GM18498 (cell line): ENCODE measurements around the gene NFATC3.

Source experiments
- ATAC-seq: cut with Tn5 transposase; IDR thresholded peaks from one replicate; pipeline ENCODE4 v1.9.1; 2021; ENCODE audit warnings: mild to moderate bottlenecking, moderate library complexity; ENCODE audit not compliant: unreplicated experiment

NFATC3 gene

DNA sequence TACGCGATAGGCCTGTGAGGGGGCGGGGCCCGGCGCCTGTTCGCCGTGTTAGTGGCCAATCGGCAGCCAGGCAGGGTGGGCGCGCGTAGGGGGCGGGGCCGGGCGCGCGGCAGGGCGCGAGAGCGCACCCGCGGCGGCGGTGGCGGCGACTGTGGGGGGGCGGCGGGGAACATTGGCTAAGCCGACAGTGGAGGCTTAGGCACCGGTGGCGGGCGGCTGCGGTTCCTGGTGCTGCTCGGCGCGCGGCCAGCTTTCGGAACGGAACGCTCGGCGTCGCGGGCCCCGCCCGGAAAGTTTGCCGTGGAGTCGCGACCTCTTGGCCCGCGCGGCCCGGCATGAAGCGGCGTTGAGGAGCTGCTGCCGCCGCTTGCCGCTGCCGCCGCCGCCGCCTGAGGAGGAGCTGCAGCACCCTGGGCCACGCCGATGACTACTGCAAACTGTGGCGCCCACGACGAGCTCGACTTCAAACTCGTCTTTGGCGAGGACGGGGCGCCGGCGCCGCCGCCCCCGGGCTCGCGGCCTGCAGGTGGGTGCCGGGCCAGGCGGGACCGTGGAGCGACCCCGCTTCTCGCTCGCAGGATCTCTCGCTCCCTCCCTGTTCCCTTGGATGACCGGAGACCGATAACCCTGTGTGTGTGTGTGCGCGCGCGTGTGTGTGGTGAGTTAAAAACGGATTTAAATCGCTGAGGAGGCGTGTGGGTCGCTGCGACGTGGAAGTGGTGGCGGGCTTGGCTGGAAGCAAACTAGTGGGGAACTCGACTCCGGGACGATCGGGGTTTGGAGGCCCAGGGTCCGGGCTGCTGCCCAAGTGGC lies at the start of gene NFATC3:
Gene NFATC3, plus strand, starts transcription at position 112 of the 813 bp plus-strand sequence. Its CDS starts 312 bp downstream, at position 424.
- peak; percentile 66 for ATAC-seq

DNA sequence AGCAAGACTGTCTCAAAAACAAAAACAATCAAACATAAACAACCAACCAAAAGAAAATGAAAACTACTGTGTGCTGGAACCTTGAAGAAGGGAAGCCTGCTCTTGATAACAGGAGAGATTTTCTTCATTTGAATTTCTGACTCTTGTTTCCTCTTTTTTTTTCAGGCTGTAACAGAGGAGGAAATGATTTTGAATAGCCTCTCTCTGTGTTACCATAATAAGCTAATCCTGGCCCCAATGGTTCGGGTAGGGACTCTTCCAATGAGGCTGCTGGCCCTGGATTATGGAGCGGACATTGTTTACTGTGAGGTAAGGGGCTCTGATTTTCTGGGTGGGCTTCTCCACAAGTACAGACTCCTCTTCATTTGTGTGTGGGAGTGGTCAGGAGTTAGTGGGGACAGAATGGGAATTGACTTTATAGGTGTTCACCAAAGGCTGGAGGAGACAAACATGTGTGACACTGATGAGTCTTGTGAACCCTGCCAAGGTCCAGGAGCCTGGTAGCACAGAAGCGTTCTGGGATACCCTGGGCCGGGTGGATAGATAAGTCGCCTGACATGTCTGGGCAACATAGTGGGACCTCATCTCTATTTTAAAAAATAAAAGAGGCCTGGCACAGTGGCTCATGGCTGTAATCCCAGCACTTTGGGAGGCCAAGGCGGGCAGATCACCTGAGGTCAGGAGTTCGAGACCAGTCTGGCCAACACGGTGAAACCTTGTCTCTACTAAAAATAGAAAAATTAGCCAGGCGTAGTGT lies 47.2 kb upstream of the NFATC3 start:
- no peak for ATAC-seq

DNA sequence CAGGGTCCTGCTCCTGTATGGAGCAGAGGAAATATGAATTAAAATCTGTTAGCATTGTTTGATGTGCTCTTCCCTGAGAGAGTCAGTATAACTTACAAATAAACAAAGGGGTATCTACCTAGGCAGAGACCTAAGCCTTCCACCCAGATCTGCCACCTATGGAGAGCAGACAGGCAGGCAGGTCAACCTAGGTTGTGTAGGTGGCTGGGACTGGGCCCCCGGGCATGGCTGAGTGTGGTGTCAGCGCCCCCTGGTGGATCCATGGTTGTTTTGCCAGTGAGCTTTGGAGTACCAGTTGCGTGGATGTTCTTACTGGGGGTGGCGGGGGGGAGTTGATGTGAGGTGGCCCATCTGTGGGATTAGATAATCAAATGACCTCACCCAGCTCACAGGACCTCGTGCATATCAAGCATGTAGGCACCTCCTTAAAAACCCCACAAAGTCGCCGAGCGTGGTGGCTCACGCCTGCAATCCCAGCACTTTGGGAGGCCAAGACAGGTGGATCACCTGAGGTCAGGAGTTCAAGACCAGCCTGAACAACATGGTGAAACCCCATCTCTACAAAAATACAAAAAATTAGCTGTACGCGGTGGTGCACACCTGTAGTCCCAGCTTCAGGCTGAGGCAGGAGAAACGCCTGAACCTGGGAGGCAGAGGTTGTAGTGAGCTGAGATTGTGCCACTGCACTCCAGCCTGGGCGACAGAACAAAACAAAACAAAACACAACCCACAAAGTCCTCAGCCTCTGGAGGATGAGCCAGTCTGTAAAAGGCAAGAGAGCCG lies 44.5 kb upstream of the NFATC3 start:
- peak; percentile 74 for ATAC-seq

DNA sequence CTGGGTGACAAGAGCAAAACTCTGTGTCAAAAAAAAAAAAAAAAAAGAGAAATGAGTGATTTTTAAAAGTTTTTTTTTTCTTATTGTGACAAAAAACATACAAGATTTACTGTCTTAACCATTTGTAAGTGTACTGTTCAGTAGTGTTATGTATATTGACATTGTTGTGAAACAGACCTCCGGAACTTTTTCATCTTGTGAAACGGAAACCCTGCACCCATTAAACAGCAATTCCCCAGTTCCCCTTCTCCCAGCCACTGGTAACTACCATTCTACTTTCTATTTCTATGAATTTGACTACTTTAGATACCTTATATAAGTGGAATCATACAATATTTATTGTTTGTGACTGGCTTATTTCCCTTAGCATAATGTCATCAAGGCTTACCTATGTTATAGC lies 43.4 kb upstream of the NFATC3 start:
- no peak for ATAC-seq

DNA sequence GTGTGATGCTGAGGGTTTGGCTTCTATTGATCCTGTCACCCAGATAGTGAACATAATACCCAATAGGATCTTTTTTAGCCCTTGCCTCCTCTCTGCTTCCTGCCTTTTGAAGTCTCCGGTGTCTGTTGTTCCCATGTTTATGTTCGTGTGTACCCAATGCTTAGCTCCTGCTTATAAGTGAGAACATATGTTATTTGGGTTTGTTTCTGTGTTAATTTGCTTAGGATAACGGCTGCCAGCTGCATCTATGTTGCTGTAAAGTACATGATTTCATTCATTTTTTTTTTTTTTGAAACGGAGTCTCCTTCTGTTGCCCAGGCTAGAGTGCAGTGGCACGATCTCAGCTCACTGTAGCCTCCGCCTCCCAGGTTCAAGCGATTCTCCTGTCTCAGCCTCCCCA lies 39.1 kb upstream of the NFATC3 start:
- no peak for ATAC-seq

DNA sequence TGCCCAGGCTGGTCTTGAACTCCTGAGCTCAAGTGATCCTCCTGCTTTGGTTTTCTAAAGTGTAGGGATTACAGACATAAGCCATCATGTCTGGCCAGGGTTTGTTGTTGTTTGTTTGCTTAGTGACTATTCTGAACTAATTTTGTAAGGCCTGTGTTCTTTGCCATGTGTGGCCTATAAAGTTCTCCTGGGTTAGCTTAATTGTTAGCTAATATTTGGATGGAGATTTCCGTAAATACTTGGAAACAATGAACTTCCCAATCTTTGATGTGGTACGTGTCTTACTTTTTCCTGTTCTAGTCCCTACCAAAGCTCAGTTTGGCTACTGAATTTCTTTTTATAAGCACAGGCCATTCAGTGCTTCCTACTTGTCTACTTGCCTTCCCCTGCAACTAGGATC lies 37.2 kb upstream of the NFATC3 start:
- no peak for ATAC-seq

DNA sequence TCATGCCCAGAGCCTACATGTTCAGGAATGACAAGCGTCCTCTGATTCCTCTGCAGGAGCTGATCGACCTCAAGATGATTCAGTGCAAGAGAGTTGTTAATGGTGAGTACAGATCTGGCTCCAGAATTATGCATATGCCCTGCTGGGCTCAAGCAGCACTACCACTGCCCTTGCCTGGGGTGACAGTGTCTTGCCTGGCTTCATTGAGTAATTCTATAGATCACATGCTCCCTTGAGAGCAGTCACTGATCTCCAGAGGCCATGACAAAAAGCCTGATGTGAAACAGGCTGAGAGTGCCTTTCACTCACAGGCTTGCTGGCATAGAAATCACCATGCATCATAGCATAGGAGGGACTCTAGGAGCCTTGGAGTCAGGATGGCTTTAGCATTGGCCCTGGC lies 35.7 kb upstream of the NFATC3 start:
- ATAC-seq: no peak

DNA sequence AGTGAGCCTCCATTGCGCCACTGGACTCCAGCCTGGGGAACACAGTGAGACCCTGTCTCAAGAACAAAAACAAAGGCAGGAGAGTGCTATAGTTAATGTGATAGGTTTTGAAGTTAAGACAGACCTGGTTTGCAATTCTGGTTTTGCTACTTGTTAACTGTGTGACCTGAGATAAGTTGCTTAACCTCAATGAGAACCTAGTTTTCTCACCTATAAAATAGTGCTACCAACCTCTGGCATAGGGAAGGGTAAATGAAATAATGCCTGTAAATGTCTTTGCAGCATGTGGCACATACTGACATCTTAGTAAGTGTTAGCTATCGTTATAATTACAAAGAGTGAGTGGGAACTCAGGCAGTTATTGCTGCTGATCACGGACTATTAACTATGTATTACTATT lies 29.8 kb upstream of the NFATC3 start:
- no peak for ATAC-seq

DNA sequence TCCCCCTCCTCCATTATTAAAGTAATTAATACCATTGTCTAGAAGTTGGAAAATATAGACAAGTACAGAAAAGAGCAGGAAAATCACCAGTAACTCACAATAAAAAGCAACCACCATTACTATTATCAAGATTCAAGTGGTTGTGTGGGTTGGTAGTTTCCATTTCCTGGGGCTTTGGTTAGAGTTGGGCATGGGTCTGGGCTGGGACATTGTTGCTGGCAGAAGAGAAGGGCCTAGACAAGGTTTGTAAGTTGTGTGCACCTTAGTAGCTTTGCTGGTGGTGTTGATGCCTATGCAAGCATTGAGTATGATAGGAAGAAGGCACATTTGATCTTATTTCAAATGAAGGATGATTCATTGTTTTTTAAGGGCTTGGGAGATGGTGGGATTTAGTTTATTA lies 25.4 kb upstream of the NFATC3 start:
- ATAC-seq: no peak

DNA sequence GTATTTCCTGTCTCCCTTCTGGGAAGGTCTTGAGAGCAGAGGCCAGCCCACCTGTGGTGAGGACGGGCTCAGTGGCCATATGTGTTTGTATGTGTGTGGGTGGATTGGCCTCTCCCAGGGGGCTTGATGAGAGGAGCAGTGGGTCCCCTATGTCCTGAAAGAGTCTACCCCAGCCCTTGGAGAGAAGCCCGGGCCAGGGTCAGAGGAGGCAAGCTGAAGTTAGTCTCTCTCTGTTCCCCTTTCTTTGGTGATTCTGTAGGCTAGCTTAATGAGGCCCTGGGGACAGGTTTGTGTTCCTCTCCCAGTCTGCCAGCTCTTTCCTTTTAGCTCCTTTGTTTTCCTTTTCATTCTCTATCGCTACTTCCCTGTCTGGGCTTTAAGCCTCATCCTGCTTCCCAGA lies 23.8 kb upstream of the NFATC3 start:
- ATAC-seq: no peak

DNA sequence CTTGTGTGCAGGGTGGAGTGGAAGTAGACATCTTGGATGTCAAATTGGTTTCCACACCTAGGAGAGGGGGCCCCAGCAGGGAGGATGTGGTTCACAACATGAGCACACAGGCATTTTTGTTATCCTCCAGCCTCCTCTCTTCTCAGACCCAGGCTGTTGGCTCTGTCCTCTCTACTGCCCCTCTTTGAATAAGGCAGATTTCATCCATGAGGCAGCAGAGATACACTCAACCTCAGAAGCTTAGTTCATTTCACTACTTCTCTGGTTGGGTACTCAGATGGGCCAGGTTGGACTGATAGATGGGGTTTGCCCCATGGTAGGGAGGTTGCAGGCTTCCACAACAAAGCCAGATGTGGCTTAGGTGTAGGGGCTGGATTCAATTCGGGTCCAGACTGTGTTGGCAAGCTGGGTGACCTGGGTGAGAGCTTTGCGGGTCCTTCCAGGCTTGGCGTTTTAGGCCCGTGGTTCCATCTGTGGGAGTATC lies 22.2 kb upstream of the NFATC3 start:
- no peak for ATAC-seq

DNA sequence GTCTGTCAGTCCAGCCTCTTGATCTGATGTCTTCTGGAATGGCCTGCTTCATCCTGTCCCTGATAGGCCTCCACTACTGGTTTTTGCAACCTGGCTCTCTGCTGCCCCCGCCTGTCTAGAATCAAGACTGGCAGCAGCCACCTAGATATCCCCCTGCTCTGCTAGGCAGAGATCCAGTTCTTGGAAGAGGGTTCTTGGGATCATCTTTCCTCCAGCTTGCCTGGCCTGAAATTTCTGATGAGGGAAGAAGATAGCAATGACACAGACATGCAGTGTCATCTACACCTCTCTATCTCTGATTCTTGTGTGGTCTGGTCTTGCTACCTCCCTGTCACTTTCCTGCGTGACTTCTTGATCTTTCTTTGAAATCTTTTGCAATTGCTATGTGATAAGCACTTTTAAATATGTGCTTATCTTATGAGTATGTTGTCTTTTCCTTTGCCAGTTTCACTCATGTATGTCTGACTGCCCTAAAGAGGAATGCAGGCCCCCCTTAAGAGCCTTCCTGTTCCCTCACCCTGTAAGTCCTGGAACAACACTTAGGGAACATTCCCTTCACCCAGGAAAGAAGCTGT lies 20.3 kb upstream of the NFATC3 start:
- no peak for ATAC-seq

DNA sequence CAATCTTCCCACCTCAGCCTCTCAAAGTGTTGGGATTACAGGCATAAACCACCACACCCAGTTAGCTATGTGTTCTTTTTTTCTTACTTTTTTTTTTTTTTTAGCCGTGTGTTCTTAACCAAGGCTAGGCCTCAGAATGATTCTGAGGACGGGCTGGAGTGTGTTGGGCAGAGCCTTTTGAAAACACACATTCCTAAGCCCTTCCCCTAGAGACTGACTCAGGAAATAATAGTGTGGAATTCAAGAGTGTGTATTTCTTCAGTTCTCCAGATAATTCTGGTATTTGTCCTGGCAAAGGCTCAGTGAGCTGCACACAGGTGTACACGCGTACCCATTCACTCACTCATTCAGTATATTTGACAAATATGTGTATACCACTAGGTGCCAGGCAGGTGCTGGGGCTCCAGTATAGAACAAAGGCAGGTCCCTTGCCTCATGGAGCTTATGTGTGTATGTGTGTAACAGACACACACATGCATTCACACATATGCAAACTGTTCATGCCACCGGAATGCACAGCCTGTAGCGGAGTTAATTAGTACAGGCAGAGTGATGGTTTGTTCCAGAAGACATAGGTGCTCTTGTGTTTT lies 19.4 kb upstream of the NFATC3 start:
- no peak for ATAC-seq

DNA sequence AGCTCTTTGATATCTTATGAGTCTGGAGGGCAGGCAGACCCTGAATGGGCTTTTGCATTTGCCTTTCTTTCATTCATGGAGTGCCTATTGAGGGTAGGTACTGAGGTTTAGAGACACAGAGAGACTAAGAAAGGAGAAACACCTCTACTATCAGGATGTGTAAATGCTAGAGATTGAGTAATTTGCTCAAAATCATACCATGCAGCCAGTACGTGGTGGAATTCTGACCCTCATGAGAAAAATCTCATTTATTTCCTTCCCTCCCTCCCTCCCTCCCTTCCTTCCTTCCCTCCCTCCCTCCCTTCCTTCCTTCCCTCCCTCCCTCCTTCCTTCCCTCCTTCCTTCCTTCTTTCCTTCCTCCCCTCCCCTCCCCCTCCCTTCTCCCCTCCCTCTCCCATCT lies 18.4 kb upstream of the NFATC3 start:
- ATAC-seq: no peak

DNA sequence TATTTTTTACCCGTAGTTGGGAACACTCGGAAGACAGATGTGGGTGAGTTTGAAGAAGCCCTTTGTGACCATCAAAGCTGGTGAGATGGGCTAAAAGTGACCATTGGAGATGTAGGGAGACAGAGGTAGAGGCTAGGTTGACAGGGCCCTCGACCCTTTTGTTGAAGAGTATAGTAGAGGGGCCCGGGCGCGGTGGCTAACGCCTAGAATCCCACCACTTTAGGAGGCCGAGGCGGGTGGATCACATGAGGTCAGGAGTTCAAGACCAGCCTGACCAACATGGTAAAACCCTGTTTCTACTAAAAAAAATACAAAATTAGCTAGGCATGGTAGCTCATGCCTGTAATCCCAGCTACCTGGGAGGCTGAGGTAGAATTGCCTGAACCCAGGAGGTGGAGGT lies 16.2 kb upstream of the NFATC3 start:
- ATAC-seq: no peak

DNA sequence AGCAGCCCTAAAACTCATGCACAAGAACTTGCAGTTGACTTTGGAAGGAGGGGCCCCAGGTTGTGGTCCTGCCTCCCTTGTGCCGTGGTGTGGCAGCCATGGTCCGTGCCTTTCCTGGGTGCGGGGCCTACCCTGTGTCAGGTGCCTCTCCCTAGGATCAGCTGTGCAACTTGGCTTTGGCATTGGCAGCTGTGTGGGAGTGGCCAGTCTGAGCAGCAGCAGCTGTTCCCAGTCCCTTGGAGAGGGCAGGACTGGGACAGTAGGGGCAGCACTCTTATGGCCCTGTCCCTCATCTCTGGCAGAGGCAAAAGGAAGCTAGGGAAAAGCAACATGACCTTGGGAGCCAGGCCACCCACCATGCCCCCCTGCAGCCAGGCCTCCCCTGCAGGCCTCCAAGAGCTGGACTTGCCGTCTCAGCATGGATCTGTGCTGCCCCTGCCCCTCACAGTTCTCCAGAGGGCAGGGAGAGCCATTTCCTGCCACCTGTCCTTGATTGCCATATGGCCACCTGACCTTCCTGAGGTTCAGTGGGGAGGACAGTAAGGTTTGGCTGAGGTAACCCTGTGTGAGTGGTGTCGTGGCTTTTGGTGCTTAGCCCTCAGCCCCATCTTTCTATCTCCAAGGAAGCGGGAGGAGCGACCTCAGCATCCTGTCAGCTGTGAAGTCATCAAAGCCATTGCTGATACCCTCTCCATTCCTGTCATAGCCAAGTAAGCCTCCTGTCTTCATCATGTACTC lies 15.5 kb upstream of the NFATC3 start:
- ATAC-seq: no peak

DNA sequence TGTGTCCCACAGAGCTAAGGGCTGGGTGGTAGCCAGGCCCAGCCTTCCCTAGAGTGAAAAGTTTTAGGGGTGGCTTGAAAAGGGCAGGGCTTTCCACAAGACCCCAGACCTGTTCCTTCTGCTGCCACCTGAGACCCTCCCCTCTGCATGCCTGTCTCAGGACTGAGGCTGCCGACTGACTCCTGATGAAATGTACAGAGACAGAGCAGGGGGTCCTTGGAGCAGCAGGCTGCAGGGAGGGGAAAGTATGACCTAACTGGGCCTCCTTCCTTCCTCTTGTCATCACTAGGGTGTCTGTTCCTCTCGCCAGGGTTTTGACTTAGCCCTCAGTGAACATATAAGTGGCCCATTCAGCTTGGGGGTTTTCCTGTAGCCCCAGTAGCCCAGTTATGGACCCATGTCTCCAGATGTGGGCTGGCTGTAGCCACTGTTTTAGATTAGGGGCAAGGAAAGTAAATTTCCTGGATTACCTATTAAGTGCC lies 14.9 kb upstream of the NFATC3 start:
- no peak for ATAC-seq

DNA sequence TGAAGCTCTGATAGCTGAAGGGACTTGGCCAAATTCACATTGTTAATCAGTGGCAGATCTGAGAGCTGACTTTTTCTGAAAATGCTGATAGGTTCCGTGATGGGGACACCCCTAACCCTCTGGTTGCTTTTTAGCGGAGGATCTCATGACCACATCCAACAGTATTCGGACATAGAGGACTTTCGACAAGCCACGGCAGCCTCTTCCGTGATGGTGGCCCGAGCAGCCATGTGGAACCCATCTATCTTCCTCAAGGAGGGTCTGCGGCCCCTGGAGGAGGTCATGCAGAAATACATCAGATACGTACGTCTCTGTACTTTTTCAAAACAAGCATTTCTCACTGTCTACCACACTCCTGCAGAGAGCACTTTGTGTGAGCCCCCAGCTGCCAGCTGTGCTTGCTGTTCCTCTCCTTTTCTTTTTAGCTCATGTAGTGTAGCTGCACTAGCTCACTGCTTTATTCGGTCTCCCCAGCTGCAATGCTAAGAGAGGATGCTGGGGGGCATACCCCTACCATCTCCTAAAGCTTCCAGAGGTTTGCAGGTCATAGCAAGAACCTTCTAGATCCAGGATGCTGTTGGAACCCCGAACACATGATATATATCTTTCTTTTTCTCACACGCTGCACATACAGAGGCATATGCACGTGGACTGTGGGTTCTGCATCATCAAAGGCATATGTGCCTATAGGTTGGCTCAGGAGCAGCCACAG lies 14.2 kb upstream of the NFATC3 start:
- ATAC-seq: no peak

DNA sequence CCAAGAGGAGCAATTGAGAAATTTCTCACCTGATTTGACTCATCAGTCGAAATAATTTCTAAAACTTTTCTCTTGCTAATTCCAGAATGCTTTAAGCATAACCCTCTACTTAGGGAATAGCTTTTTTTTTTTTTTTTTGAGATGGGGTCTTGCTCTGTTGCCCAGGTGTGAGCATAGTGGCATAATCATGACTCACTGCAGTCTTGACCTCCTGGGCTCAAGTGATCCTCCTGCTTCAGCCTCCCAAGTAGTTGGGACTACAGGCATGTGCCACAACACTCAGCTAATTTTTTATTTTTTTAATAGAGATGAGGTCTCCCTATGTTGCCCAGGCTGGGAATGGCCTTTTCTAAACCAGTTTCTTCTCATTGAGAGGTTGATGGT lies 13.7 kb upstream of the NFATC3 start:
- ATAC-seq: no peak
